GM18526 (cell line): ENCODE data around the gene FBLIM1.

Experiments used
- POLR2A ChIP-seq: IDR thresholded peaks from 3 replicates; pipeline ENCODE4 v1.6.1; 2011; ENCODE audit not compliant: insufficient read length; ENCODE audit errors: extremely low read depth

Gene FBLIM1

GRCh38 chr1:15758343-15758931 lies at the start of gene FBLIM1:
TSS of gene FBLIM1 (plus strand) at chr1:15758795. CDS start at chr1:15764984, 6,189 bp downstream.
- no peak for TF ChIP-seq POLR2A

GRCh38 chr1:15709226-15709625 lies 49.4 kb upstream of the FBLIM1 start:
- TF ChIP-seq POLR2A = no peak

DNA sequence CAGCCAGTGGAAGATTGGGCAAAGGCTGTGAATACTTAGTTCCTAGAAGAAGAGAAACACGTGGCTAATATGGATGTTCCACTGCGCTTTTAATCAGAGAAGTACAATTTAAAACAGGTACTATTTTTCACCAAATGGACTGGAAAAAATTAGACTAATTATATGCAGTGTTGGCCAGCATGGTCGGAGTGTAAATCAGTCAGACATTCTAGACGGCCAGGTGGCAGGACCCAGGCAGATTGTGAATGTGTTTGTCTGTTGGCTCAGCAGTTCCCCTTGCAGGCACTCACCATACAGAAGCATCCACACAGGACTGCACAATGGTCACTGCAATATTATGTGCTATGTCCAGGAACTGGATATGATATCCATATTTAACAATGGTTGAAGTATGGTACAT lies 46.4 kb upstream of the FBLIM1 start:
- no peak for TF ChIP-seq POLR2A

DNA sequence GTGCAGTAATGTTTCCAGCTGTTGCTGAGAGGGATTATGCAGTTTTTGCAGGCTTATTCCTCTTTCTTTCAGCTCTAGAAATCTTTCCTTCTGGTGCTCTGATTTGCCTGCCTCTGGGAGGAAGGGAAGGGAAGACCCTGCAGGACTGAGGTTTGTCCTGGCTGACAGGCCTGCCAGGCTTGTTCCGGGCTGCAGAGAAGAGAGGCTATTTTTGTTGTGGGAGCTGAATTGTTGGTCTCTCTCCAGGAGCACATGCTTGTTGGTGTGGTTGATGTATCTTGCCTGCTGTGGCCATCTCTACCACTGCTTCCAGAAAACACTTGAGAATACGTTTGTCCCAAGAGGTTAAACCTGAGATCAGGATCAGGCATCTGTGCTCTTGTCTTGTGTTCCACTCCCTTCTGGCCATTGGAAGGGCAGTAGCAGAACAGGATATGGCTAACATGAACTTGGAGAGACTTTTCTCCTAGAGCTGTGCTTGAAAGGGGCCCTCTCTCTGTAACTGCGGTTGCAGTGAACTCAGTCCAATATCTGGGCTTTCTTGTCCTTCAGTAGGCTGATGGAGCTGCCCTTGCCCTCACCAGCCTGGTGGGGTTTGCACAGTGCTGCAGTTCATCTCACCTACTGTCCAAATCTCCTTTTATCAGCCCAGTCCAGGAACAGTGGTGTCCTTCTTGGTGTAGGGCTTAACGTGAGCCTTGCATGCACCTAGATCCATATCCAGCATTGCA lies 44.0 kb upstream of the FBLIM1 start:
- no peak for TF ChIP-seq POLR2A

- TF ChIP-seq POLR2A = no peak
Measured at GRCh38 chr1:15717418-15718125, 41.0 kb upstream of the FBLIM1 start.

DNA sequence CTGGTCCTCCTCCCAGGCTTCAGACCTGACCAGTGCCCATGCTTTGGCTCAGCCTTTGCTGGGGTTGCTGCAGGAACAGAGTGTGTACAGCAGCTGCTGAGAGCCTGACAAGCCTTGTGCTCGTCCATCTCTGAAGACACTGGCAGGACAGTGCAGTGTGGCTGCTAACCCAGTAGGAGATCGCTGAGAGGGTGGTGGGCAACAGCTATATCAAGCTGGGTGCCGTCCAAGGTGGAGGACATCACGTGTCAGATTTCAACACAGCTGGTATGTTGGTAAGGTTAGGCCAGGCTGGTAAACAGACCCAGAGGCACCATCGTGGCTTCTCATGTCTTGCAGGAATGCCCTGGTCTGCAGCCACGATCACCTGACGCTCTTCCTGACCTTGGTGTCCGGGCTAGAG lies 40.4 kb upstream of the FBLIM1 start:
- TF ChIP-seq POLR2A = no peak

GRCh38 chr1:15719381-15720120 lies 39.0 kb upstream of the FBLIM1 start:
- TF ChIP-seq POLR2A = no peak

DNA sequence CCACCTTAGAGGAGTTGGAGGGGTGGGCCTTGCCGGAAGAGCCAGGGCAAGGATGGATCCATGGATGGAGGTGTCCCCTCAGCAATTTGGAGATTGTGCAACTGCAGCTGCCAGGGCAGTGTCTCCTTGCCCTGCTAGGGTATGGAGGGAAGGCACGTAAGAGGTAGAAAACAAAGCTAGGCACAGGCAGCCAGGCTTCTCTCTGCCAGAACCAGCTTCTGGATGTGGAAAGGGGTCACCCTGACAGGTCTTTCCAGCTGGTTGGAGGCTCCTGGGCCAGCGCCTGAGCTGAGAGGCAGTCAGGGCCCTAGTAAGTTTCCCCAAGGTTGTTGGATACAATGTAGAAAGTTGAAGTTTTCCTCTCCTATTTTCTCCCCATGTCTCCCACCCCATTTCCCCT lies 37.7 kb upstream of the FBLIM1 start:
- no peak for TF ChIP-seq POLR2A

DNA sequence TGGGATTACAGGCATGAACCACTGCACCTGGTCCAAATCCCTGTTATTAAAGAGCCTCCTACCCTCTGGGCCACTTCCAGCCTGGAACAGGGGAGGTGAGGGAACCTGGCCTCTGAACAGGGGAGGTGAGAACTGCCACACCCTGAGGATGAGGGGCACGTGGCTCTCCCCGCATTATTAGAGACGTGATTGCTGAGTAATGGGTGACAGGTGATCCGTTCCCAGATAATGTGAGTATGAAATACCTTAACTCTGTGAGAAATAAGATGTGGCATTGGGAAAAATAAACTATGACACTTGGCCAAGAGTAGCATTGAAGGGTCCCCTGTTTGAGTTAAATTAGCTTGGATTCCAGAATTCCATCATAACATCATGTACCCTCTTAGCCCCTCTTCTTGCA lies 36.2 kb upstream of the FBLIM1 start:
- TF ChIP-seq POLR2A = no peak

DNA sequence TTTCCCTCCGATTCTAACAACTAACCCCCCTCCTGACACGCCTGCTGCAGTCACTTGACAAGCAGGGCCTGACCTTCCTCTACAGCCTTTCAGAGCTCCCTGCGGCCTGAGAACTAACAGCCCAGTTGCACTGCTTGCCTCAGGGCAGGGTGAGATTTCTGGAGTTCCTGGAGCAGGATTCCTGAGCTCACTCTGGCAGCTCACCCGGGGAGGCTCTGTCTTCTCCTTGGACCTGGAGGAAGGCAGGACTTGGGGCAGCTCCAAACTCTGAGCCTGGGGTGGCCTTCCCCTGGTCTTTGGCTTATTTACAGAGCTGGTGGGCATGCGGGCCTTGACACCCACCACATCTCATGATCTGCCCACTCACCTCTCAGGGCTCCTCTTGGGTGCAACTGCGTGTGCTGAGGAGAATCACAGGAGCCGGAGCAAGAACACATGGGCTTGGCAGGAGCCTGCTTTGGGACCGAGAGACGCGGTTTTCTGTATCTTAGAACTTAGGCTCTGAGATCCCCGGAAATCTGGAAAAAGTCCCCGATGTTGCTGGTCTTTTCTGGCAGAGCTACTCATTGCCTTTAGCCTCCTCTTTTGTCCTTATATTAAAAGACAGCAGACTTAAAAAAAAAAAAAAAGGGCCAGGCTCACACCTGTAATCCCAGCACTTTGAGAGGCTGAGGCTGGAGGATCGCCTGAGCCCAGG lies 35.6 kb upstream of the FBLIM1 start:
- TF ChIP-seq POLR2A = no peak

DNA sequence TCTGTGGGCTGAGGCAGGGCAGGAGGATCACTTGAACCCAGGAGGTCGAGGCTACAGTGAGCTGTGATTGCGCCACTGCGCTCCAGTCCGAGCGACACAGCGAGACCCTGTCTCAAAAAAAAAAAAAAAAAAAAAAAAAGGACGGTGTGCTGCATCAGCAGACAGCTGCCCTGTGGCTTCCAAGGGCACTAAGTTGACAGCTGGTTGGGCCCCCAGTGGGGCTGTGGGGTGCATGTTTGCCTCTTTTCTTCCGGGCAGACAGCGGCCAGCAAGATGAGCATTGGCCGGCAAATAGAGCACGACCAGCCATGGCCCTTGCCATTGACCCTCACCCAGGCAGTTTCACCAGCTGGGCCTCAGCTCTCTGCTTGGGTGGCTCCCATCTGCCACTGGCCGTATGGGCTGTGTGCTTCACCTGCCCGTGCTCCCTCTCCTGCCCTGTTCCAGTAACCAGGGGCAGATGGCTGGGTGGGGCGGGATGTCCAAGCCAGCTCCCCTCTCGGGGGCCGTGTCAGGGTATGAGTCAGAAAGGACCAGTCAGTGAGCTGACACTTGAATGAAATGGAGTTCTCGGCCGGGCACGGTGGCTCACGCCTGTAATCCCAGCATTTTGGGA lies 34.9 kb upstream of the FBLIM1 start:
- TF ChIP-seq POLR2A = no peak

DNA sequence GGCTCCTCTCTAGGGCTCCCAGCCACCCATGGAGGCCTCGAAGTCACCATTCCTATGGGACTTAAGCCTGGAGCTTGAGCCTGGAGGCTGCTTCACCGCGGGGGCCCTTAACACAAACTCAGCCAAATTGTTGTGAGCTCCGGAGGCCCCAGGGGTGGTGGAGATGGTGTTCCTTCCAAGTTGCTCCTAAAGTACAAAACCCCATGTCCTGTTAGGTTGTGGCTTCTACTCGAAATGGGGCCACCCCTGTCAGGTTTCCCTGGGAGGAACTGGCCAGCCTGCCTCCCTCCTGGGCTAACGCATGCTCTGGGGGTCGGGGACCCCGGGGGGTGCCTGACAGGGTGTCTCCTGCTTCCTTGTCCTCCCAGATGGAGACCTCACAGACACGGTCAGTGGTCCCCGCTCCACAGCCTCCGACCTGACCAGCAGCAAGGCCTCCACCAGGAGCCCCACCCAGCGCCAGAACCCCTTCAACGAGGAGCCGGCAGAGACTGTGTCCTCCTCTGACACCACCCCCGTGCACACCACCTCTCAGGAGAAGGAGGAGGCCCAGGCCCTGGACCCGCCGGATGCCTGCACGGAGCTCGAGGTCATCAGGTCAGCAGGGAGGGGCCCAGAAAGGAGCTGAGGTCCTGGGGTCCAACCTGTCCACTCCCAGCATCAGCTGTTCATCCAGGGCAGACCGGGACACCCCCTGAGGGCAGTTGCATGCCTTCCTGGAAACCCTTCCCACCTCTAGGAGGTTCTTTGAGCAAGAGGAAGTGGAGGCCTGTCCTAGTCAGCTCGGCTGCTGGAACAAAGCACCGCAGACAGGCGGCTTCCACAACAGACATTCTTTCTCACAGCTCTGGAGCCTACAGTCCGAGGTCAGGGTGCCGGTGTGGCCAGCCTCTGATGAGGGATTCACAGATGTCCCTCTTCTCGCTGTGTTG lies 33.4 kb upstream of the FBLIM1 start:
- TF ChIP-seq POLR2A = no peak

- TF ChIP-seq POLR2A = no peak
Measured at GRCh38 chr1:15726508-15726907, 32.1 kb upstream of the FBLIM1 start.

DNA sequence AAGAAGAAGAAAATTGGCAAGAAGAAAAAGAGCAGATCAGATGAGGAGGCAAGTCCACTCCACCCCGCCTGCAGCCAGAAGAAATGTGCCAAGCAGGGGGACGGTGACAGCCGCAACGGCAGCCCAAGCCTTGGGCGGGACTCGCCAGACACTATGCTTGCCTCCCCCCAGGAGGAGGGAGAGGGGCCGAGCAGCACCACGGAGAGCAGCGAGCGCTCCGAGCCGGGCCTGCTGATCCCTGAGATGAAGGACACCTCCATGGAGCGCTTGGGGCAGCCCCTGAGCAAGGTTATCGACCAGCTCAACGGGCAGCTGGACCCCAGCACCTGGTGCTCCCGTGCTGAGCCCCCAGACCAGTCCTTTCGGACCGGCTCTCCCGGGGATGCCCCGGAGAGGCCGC lies 31.6 kb upstream of the FBLIM1 start:
- no peak for TF ChIP-seq POLR2A
